IPS-20b (cell line): Measurements from ENCODE around the gene CDK5RAP3.
"Not testable (repeated sequence)": the region's sequence is repeated elsewhere in the genome, so short reads cannot be mapped to it uniquely, and the experiment has no call there.

Experiments
- H3K27ac ChIP-seq: one replicate; pipeline ENCODE4 v1.5.1; 2013; ENCODE audit warnings: low read length
- H3K27me3 ChIP-seq: 2 replicates; pipeline ENCODE4 v1.6.1; 2013; ENCODE audit warnings: mild to moderate bottlenecking, low read length, inconsistent platforms; ENCODE audit not compliant: insufficient read depth
- H3K36me3 ChIP-seq: 2 replicates; pipeline ENCODE4 v1.6.1; 2013; ENCODE audit warnings: low read depth, mild to moderate bottlenecking, inconsistent platforms, low read length, moderate library complexity; ENCODE audit not compliant: insufficient read depth
- H3K4me1 ChIP-seq: 2 replicates; pipeline ENCODE4 v1.6.1; 2013; ENCODE audit warnings: mild to moderate bottlenecking, control low read depth, inconsistent platforms, low read length, moderate library complexity; ENCODE audit not compliant: insufficient read depth
- H3K4me3 ChIP-seq: 2 replicates; pipeline ENCODE4 v1.5.1; 2013; ENCODE audit warnings: mild to moderate bottlenecking, low read length, inconsistent platforms
- H3K9ac ChIP-seq: 2 replicates; pipeline ENCODE4 v1.6.1; 2013; ENCODE audit warnings: low read depth, mild to moderate bottlenecking, inconsistent platforms, low read length, moderate library complexity
- H3K9me3 ChIP-seq: 2 replicates; pipeline ENCODE4 v1.6.1; 2013; ENCODE audit warnings: mild to moderate bottlenecking, low read depth, low read length, inconsistent platforms; ENCODE audit not compliant: insufficient read depth

Gene CDK5RAP3

DNA sequence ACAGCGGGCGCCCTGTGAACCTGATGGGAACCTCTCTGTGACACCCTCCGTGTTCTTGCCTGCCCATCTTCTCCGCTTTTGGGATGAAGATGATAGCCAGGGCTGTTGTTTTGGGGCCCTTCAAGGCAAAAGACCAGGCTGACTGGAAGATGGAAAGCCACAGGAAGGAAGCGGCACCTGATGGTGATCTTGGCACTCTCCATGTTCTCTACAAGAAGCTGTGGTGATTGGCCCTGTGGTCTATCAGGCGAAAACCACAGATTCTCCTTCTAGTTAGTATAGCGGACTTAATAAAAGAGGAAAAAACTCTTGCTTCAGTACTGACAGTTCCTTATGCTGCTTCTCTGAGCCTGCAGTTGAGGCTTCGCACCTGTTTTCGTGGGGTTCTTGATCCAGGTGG is 10.5 kb downstream of the CDK5RAP3 start:
- Histone ChIP-seq H3K36me3 (peaks cover 72% of the 10 kb centered on the region), H3K9ac (no peak overlapping the region), H3K27ac (no peak overlapping the region), H3K27me3 (no peaks in the 10 kb centered on the region), H3K9me3 (no peaks in the 10 kb centered on the region), H3K4me3 (no peak overlapping the region), H3K4me1 (peaks cover 1% of the 10 kb centered on the region)

DNA sequence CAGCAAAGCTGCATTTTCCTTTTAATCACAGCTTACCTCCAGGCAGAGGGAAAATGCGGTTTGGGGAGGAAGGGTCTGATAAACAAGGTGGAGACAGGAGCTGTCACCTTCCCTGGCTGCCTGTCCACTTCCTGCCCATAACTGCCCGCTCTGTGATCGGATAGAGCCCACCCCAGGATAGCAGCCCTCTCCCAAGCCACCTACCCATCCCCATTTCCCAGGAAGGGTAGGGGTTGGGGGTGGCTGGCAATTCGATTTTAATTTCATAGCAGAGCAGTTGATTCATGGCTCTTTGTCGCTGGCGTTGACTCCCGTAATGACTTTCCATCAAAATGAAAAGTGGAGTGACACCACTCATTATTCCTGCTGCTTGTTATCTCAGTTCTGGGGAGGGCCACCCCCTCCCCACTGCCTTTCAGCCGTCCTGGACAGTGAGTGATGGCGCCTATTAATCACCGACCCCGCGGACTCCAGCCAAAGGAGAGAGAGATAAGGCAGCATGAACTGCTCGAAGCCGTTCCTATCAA is 11.2 kb downstream of the CDK5RAP3 start:
- no peak overlapping the region for H3K4me3 ChIP-seq
- H3K27ac ChIP-seq, result no peak overlapping the region
- H3K4me1 ChIP-seq, result peaks cover 6% of the 10 kb centered on the region
- no peak overlapping the region for H3K9ac ChIP-seq
- H3K27me3 ChIP-seq, result no peaks in the 10 kb centered on the region
- H3K9me3 ChIP-seq, result no peaks in the 10 kb centered on the region
- H3K36me3 ChIP-seq, result peaks cover 67% of the 10 kb centered on the region

DNA sequence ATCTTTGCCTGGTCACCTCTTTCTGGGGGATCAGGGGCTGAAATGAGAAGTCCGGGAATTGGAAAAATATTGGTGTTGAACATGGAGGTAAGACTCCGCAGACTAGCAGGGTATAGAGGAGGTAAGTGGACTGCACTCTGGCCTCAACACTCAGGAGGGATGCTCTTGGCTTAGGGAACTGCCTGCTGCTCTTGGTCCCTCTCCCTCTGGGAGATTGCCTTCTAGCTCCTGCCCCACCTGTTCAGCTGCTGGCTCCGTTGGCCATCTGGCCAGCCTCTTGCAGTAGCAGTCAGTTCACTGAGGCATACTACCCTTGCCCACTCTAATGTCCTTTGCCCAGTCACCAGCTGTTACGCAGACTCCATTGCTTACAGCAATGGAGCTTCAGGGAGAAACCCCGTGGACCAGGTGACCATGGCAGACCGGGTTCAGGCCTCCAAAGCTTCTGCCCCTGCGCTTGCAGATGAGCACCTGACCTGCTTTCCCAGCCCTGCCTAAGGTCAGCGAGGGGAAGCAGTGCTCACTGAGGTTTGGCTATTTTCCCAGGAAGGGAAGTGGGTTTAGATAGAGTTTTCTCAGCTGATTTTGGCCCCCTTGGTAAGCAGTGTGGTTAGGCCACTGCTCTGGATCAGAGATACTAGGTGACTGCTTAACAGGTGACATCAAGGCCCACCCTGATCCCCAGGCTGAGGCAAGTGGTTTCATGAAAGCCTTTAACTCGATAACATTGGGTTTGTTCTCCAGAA is 11.9 kb downstream of the CDK5RAP3 start:
- no peak overlapping the region for H3K9ac ChIP-seq
- peaks cover 10% of the 10 kb centered on the region for H3K4me1 ChIP-seq
- H3K9me3 ChIP-seq, result no peaks in the 10 kb centered on the region
- no peak overlapping the region for H3K4me3 ChIP-seq
- peaks cover 62% of the 10 kb centered on the region for H3K36me3 ChIP-seq
- H3K27ac ChIP-seq, result no peak overlapping the region
- no peaks in the 10 kb centered on the region for H3K27me3 ChIP-seq

DNA sequence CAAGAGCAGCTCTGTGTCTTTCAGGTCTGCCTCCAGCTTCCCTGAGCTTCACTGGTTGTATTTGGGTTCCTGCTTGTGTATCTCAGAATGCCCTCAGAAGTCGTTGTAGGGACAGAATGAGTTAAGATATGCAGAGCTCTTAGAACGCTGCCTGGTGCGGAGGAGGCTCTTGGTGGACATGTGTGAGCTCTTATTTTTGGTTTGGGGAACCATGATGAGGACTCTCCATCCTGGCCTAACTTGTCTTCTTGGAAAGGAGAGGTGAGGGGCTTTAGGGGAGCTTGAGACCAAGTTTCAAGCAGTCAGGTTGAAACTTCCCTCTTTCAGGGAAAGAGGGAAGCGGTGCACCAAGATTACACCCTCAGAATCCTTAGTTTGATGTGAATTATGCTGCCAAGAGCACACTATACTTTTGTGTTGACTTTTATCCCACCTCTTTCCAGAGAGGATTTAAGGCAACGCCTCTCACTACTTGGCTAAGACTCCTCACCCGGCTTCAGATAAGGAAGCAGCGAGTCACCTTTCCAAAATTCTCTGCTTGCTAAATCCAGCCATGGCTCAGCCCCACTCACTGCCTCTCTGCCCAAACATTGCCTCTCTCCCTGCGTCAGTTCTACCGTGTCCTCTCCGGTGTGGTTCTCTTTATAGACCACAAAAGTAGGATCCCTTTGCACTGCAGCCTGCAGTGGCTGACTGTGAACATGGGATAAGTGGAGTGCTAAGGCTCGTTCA is 12.7 kb downstream of the CDK5RAP3 start:
- H3K27me3 ChIP-seq, result no peaks in the 10 kb centered on the region
- peaks cover 58% of the 10 kb centered on the region for H3K36me3 ChIP-seq

DNA sequence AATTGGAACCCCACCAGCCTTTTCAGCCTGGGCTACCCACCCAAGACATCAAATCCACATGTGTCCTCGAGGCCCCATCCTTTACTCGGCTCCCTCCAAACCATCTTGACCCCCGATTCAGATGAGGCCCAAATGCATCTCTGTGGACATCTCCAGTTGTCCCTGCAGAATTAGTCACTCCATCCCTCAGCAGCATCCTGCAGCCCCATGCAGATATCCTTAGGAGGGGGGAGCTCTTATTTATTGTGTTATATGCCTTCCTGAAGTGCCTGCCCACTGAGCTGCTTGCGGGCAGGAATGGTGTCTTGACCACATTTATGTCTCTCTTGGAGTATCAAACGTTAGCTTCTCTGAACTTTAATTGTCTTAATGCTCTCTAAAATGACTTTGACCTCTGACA is 15.6 kb downstream of the CDK5RAP3 start:
- peaks cover 18% of the 10 kb centered on the region; the same call in 1 of the 2 replicates for H3K4me1 ChIP-seq
- no peaks in the 10 kb centered on the region for H3K9me3 ChIP-seq
- peaks cover 30% of the 10 kb centered on the region for H3K36me3 ChIP-seq
- no peak overlapping the region for H3K4me3 ChIP-seq
- H3K27me3 ChIP-seq, result no peaks in the 10 kb centered on the region
- H3K9ac ChIP-seq, result no peak overlapping the region
- no peak overlapping the region for H3K27ac ChIP-seq

More for the DNA sequence above, 12.7 kb downstream of the CDK5RAP3 start:
- H3K27ac ChIP-seq, result no peak overlapping the region
- H3K4me1 ChIP-seq, result peaks cover 12% of the 10 kb centered on the region
- H3K9me3 ChIP-seq, result no peaks in the 10 kb centered on the region
- no peak overlapping the region for H3K4me3 ChIP-seq
- no peak overlapping the region for H3K9ac ChIP-seq

DNA sequence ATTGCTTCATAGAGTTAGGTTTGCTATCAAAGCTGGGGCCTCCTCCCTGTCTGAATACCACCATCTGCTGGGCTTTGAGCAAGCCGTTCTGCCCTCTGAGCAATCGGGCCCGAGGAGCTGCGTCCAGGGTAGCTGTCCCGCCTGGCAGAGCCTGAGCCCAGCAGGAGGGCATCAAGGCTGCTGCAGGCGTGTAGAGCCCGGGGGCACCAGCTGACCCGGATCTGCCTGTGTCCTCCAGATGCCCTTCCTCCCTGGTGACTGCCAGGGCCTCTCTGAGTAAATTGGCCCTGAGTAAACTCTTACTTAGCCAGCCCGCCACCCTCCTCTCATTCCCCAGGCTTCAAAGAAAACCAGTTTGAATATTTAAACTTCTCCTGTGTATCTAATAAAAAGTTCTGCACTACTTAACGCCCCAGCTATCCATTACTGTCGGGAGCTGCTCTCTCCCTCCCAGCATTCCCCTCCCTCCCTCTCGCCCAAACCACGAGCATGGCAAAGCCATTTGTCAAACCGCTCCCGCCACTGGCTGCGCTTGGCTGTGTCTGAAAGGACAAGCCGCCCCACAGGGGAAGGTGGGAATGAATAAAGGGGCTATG is 16.4 kb downstream of the CDK5RAP3 start:
- Histone ChIP-seq H3K4me3 (no peak overlapping the region), H3K27ac (no peak overlapping the region), H3K36me3 (peaks cover 21% of the 10 kb centered on the region), H3K9ac (no peak overlapping the region), H3K9me3 (no peaks in the 10 kb centered on the region), H3K4me1 (peaks cover 22% of the 10 kb centered on the region; the same call in 1 of the 2 replicates), H3K27me3 (no peaks in the 10 kb centered on the region)

DNA sequence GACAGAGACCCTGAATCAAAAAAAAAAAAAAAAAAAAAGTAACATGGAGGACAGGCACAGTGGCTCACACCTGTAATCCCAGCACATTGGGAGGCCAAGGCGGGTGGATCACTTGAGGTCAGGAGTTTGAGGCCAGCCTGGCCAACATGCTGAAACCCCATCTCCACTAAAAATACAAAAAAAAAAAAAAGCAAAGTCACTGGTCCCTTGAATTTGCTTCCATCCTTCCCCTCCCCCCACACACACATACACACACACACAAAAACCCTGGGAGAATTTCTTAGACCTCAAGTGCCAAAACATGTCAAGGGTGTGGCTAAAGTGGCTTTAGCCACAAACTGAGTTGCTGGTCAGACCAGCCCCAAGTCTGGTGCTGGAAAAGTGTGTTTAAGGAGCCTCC is 17.5 kb downstream of the CDK5RAP3 start:
- not testable (repeated sequence) for H3K27ac ChIP-seq, H3K4me3 ChIP-seq, H3K27me3 ChIP-seq, H3K9ac ChIP-seq, H3K9me3 ChIP-seq
- Histone ChIP-seq H3K36me3 (peaks cover 10% of the 10 kb centered on the region; the same call in 1 of the 2 replicates), H3K4me1 (peaks cover 22% of the 10 kb centered on the region; the same call in 1 of the 2 replicates)

DNA sequence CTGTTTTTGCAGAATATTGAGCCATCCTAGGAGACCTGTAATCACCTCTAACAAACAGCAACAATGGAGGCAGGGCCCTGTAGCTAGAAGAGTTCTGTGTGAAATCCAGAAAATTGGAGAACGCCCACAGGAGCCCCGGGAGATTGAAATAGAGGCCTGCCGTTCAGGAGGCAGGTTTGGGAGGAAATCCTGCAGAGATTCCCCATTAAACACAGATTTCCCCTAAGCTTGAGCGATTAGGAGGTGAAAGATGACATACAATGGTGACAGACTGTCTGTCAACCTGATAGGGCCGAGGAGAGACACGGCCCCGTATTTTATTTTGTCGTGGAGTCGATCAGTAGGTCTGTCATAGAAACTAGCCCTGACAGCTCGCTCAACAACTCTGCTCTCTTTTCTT is 18.2 kb downstream of the CDK5RAP3 start:
- Histone ChIP-seq H3K36me3 (peaks cover 4% of the 10 kb centered on the region; the same call in 1 of the 2 replicates), H3K9ac (no peak overlapping the region), H3K27ac (no peak overlapping the region), H3K27me3 (no peaks in the 10 kb centered on the region), H3K4me1 (peaks cover 22% of the 10 kb centered on the region; the same call in 1 of the 2 replicates), H3K4me3 (no peak overlapping the region), H3K9me3 (no peaks in the 10 kb centered on the region)

DNA sequence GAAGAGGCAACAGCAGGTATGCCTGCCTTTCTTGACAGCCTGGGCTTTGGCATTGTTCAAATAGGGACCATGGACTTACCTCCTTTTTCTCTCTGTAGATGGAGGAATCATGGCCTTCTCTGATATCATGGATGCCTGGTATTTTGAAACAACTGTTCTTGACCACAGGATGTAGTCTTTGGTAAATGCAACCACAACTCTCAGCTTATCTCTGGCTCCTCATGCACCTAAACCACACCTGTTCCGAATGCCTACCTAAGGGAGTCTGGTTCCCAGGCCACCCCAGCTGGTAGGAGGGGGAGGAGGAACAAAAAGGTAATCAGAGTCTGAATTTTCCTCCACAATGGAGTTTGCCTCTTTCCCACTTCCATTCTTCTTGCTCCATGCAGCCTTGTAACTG is 18.8 kb downstream of the CDK5RAP3 start:
- peaks cover 24% of the 10 kb centered on the region; the same call in 1 of the 2 replicates for H3K4me1 ChIP-seq
- no peaks in the 10 kb centered on the region for H3K27me3 ChIP-seq
- H3K36me3 ChIP-seq, result no peaks in the 10 kb centered on the region

DNA sequence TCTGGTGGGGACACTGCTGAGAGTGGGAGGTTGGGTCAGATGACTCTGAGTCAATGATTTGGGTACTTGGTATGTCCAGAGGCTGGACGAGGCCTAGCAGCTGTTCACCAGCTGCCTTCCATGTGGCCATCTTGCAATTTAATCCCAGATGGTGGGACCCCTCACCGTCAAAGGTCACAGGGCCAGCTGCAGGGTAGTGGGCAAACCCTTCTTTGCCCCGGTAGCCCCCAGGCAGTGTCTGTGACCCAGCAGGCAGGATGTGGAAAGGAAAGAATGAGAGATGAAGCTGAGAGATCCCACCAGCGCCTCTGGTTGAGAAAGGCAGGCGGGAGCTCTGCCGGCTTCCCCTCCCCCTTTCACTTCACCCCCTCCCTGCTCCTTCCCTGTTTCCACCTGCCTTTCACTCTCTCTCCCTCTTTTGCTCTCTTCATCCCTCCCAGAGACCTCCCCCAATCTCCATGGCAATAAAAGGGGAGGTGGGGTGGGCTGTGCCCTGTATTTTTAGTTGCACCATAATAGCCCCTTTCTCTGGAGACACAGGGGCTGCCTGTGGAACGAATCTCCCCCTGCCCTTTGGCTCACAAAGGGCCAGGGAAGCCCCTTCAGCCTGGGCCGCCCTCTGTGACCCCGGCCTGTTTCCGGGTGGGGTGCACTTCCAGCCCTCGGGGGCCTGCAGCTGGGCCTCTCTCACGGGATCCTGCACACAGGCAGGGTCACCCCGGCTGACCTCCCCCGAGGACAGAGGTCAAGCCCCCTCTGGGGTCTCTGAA is 20.2 kb downstream of the CDK5RAP3 start:
- peak overlapping the region; percentile 17 for H3K27ac ChIP-seq
- no peaks in the 10 kb centered on the region for H3K27me3 ChIP-seq
- no peaks in the 10 kb centered on the region for H3K36me3 ChIP-seq
- peak overlapping the region; percentile 46; the same call in 1 of the 2 replicates for H3K9ac ChIP-seq
- no peaks in the 10 kb centered on the region for H3K9me3 ChIP-seq
- H3K4me3 ChIP-seq, result peak overlapping the region; percentile 34; the same call in 1 of the 2 replicates
- peaks cover 36% of the 10 kb centered on the region; the same call in 1 of the 2 replicates for H3K4me1 ChIP-seq

More for the DNA sequence above, 18.8 kb downstream of the CDK5RAP3 start:
- H3K9me3 ChIP-seq, result no peaks in the 10 kb centered on the region
- no peak overlapping the region for H3K27ac ChIP-seq
- H3K9ac ChIP-seq, result no peak overlapping the region
- no peak overlapping the region for H3K4me3 ChIP-seq

DNA sequence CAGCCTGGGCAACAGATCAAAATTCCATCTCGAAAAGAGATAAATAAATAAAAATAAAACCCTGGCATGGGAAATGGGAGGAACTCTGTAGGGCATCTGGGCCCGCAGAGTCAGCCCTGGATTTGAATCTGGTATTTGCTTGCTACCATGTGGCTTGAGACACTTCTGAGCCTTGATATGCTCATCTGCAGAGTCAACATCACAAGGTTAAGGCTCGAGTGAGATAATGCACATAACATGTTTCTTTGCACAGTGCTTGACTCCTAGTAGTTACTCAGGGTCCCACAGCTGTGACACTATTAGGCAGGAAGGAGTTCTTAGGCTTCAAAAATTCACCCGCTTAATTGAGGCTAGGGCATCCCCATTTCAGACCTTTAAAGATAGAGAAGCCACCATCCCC is 21.3 kb downstream of the CDK5RAP3 start:
- H3K9ac ChIP-seq, result no peak overlapping the region
- H3K27ac ChIP-seq, result peak overlapping the region; percentile 17
- H3K4me3 ChIP-seq, result no peak overlapping the region
- H3K9me3 ChIP-seq, result no peaks in the 10 kb centered on the region
- H3K36me3 ChIP-seq, result no peaks in the 10 kb centered on the region
- peaks cover 30% of the 10 kb centered on the region; the same call in 1 of the 2 replicates for H3K4me1 ChIP-seq
- no peaks in the 10 kb centered on the region for H3K27me3 ChIP-seq
